Aorta (tissue), 5 donors: ENCODE results near the gene SRRM5. TPM values are rescaled to one million over a fixed set of nuclear protein-coding genes. Genes with fewer than 3 reads are reported as not detected.
"Not testable (repeated sequence)": the region's sequence is repeated elsewhere in the genome, so short reads cannot be mapped to it uniquely, and the experiment has no call there.

Experiments used
- ATAC-seq: fragments of 200-7000 bp; cut with Tn5 transposase; one replicate; pipeline ENCODE4 v1.9.1; 2022; ENCODE audit warnings: moderate library complexity; ENCODE audit not compliant: low FRiP score
- DNase-seq, 2 donors: peaks; one replicate each; pipeline ENCODE4 v3.0.0-alpha.2; 2020
- H3K27ac ChIP-seq, 2 donors: one replicate each; pipeline ENCODE4 v1.5.1; 2013; ENCODE audit warnings: low read length in 2 of 2, mild to moderate bottlenecking in 2 of 2, moderate library complexity in 2 of 2, control low read depth in 1 of 2, inconsistent platforms in 1 of 2, low read depth in 1 of 2
- H3K27me3 ChIP-seq, 2 donors: one replicate each; pipeline ENCODE4 v1.6.1; 2013; ENCODE audit warnings: control low read depth in 1 of 2, low read length in 1 of 2, mild to moderate bottlenecking in 1 of 2, moderate library complexity in 1 of 2; ENCODE audit not compliant: insufficient read depth in 2 of 2, control insufficient read depth in 1 of 2
- H3K36me3 ChIP-seq, 2 donors: one replicate each; pipeline ENCODE4 v1.6.1; 2013; ENCODE audit warnings: control low read depth in 1 of 2, low read length in 1 of 2, mild to moderate bottlenecking in 1 of 2; ENCODE audit not compliant: insufficient read depth in 2 of 2, control insufficient read depth in 1 of 2
- H3K4me1 ChIP-seq, 2 donors: one replicate each; pipeline ENCODE4 v1.6.1; 2013; ENCODE audit warnings: low read length in 2 of 2, control low read depth in 1 of 2, mild to moderate bottlenecking in 1 of 2, moderate library complexity in 1 of 2; ENCODE audit not compliant: insufficient read depth in 2 of 2, control insufficient read depth in 1 of 2
- H3K4me3 ChIP-seq, 2 donors: one replicate each; pipeline ENCODE4 v1.5.1; 2013; ENCODE audit warnings: low read length in 2 of 2, control low read depth in 1 of 2, mild to moderate bottlenecking in 1 of 2
- H3K9me3 ChIP-seq: one replicate; pipeline ENCODE4 v1.6.1; 2013; ENCODE audit warnings: mild to moderate bottlenecking, low read length; ENCODE audit not compliant: control insufficient read depth
- WGBS, 2 donors: extraction: QIAGEN DNeasy Blood & Tissue Kit; methylation state at CpG; one replicate each; pipeline ENCODE4 v1.1.7; 2013; 5-methylcytosine and 5-hydroxymethylcytosine counted together
- intact Hi-C, 2 donors: fragments of 100-400 bp; cut with DNase I; formaldehyde crosslinking; loops; one replicate each; pipeline versions ENCODE4 v1.14.2 to v1.15.0; 2022
- polyA plus RNA-seq, 2 donors: library from polyadenylated mRNA; stranded (reverse); fragments of 200-250 nt; gene quantifications; one replicate each; pipeline ENCODE4 v1.2.3, GENCODE V29; 2013
- total RNA-seq, 2 donors: library from RNA; stranded (reverse); fragmentation: NEBNext Ultra II Directional; extraction: Animal tissue kit (Norgen Biotek cat#: 25700); gene quantifications; one replicate each; pipeline ENCODE4 v1.2.1, GENCODE V29; 2021
- donor health status: healthy with polysubstance abuse.
- donor health status: Bipolar disorder and iron deficiency.
- donor health status: DM: no; HTN: no; CAD: no.
- donor health status: DM: no; HTN: no; CAD: no.
- donor health status: DM: yes; HTN: yes; CAD: no.

Gene SRRM5
- total and polyA plus RNA-seq, 4 donors, result 0.51 to 0.69 (median 0.52) TPM; not detected in 1

GRCh38 chr19:43587029-43587428 is 24.9 kb upstream of the SRRM5 start:
- H3K4me3 ChIP-seq, H3K27me3 ChIP-seq, H3K4me1 ChIP-seq, H3K9me3 ChIP-seq, intact Hi-C loops, H3K27ac ChIP-seq, DNase-seq, H3K36me3 ChIP-seq, ATAC-seq: not testable (repeated sequence)
- WGBS, 2 donors, result 92 to 100% methylated on average over 3 of the region's 3 CpGs

- no peak for DNase-seq
- no peak for ATAC-seq
- intact Hi-C loops, result no loop called here
These were observed 22.6 kb upstream of the SRRM5 start for GRCh38 chr19:43589277-43589676.

GRCh38 chr19:43589678-43590077 is 22.2 kb upstream of the SRRM5 start:
- Histone ChIP-seq H3K27me3 (no peaks in the 10 kb centered on the region), H3K36me3 (peaks cover 0 to 5% of the 10 kb centered on the region in 2 donors), H3K4me1 (no peaks in the 10 kb centered on the region), H3K9me3 (no peaks in the 10 kb centered on the region), H3K4me3 (no peak overlapping the region), H3K27ac (no peak overlapping the region)
- intact Hi-C loops, result loop anchor here in 1 of 2 donors (5.0 kb wide), 1 partner anchor 52 kb away; no protein-coding TSS in a partner anchor
- 86 to 90% methylated on average over 6 of the region's 6 CpGs for WGBS, 2 donors
- ATAC-seq (no peak), DNase-seq (no peak)

More at GRCh38 chr19:43589277-43589676, 22.6 kb upstream of the SRRM5 start:
- Histone ChIP-seq H3K27me3 (no peaks in the 10 kb centered on the region), H3K36me3 (peaks cover 0 to 5% of the 10 kb centered on the region in 2 donors), H3K4me1 (no peaks in the 10 kb centered on the region), H3K27ac (no peak overlapping the region), H3K4me3 (no peak overlapping the region), H3K9me3 (no peaks in the 10 kb centered on the region)
- 80 to 82% methylated on average over 5 of the region's 5 CpGs for WGBS, 2 donors

- Histone ChIP-seq H3K4me1 (peaks cover 0 to 2% of the 10 kb centered on the region in 2 donors), H3K4me3 (no peak overlapping the region), H3K9me3 (no peaks in the 10 kb centered on the region), H3K27me3 (no peaks in the 10 kb centered on the region), H3K36me3 (peaks cover 0 to 5% of the 10 kb centered on the region in 2 donors), H3K27ac (no peak overlapping the region)
- DNase-seq (peak in 1 of 2 donors; percentile 76), ATAC-seq (no peak)
- 95% methylated on average over 58 to 63 of the region's 63 CpGs for WGBS, 2 donors
- intact Hi-C loops, result loop anchor here in 1 of 2 donors (5.0 kb wide), 1 partner anchor 55 kb away; no protein-coding TSS in a partner anchor
These were observed 19.8 kb upstream of the SRRM5 start for GRCh38 chr19:43591904-43592772.

- no peaks in the 10 kb centered on the region for H3K9me3 ChIP-seq
- WGBS, 2 donors, result 94% methylated on average over 36 to 37 of the region's 37 CpGs
- DNase-seq (no peak), ATAC-seq (no peak)
- intact Hi-C loops, result loop anchor here in 1 of 2 donors (5.0 kb wide), 1 partner anchor 56 kb away; no protein-coding TSS in a partner anchor
- no peak overlapping the region for H3K27ac ChIP-seq
- H3K4me3 ChIP-seq, result no peak overlapping the region
- no peaks in the 10 kb centered on the region for H3K27me3 ChIP-seq
- H3K36me3 ChIP-seq, result peaks cover 0 to 5% of the 10 kb centered on the region in 2 donors
- peaks cover 0 to 5% of the 10 kb centered on the region in 2 donors for H3K4me1 ChIP-seq
These were observed 19.0 kb upstream of the SRRM5 start for GRCh38 chr19:43592800-43593350.

DNA sequence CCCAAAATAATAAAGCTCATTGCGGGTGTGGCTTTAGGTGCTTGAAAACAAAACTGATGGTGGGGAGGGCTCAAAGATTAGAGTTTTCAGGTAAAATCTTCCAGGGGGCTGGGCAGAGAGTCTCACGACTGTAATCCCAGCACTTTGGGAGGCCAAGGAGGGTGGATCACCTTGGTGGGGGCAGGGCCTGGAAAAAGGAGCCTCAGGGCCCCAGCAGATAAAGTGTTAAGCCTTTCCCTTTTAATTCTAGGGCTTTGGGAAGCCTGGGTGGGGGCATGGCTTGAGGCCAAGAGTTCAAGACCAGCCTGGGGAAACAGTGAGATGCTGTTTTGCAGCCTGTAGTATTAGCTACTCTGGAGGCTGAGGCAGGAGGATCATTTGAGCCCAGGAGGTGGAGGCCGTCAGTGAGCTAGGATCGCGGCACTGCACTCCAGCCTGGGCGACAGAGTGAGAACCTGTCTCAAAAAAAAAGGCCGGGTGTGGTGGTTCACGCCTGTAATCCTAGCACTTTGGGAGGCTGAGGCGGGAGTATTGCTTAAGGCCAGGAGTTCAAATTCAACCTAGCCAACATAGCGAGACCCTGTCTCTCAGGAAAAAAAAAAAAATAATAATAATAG is 17.7 kb upstream of the SRRM5 start:
- Histone ChIP-seq H3K36me3 (peaks cover 0 to 8% of the 10 kb centered on the region in 2 donors), H3K4me3 (peak overlapping the region in 1 of 2 donors; percentile 74), H3K4me1 (peaks cover 0 to 5% of the 10 kb centered on the region in 2 donors), H3K9me3 (no peaks in the 10 kb centered on the region), H3K27me3 (no peaks in the 10 kb centered on the region), H3K27ac (no peak overlapping the region)
- DNase-seq (no peak), ATAC-seq (no peak)
- intact Hi-C loops, result loop anchor here in 1 of 2 donors (5.0 kb wide), 1 partner anchor 57 kb away; no protein-coding TSS in a partner anchor
- 84 to 86% methylated on average over 10 of the region's 10 CpGs for WGBS, 2 donors

DNA sequence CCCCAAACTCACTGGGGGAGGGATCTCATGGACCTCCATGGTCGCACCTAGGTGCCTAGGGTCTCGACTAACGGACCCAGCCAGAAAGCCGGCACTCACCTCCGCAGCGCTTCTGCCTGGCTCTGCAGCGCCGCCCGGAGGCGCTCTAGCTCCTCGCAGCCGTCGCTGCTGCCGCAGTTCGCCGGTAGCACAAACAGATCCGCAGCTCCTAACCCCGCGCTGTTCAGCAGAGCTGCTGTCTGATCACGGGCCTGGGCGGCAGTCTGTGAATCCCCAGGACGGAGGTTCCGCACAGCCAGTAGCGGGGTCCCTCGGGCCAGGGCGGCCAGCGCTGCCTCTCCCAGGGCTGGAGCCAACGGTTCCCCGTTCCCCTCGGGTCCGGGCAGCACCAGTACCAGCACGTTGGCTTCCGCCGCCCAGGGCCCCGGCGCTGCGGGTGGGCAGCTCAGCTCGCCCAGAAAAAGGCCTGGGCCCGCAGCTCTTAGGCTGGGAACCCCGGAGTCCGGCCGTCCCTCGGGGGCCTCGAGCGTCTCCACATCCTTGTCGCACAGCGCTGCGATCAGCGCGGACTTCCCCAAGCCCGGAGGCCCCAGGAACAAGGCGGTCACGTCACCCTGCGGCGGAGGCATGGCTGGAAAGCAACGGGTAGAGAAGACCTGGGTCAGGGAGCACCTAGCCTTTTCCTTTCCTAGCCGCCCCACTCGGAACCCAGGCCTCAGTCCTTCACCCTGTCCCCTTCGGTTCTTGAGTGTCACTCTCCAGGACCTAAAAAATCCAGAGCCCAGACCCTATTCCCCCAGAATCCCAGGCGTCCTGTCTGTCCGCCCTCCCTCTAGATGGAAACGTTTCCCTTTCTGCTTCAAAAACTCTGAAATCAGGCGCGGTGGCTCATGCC is 16.9 kb upstream of the SRRM5 start:
- Histone ChIP-seq H3K27ac (peak overlapping the region in 1 of 2 donors; percentile 50), H3K4me1 (peaks cover 0 to 5% of the 10 kb centered on the region in 2 donors), H3K36me3 (peaks cover 0 to 10% of the 10 kb centered on the region in 2 donors)

GRCh38 chr19:43595605-43595998 is 16.3 kb upstream of the SRRM5 start:
- ATAC-seq (peak; percentile 26), DNase-seq (no peak)
- H3K27me3 ChIP-seq, result no peaks in the 10 kb centered on the region
- peak overlapping the region in 1 of 2 donors; percentile 50 for H3K27ac ChIP-seq
- peaks cover 0 to 10% of the 10 kb centered on the region in 2 donors for H3K36me3 ChIP-seq
- 1% methylated on average over 18 of the region's 18 CpGs for WGBS, 2 donors
- no peaks in the 10 kb centered on the region for H3K9me3 ChIP-seq
- H3K4me1 ChIP-seq, result peaks cover 0 to 5% of the 10 kb centered on the region in 2 donors
- intact Hi-C loops, result no loop called here
- H3K4me3 ChIP-seq, result peak overlapping the region; percentile 15 to 74

More for the DNA sequence above, 16.9 kb upstream of the SRRM5 start:
- ATAC-seq (peak; percentile 13), DNase-seq (peak; percentile 78 to 82)
- Histone ChIP-seq H3K4me3 (peak overlapping the region; percentile 15 to 74), H3K27me3 (no peaks in the 10 kb centered on the region), H3K9me3 (no peaks in the 10 kb centered on the region)
- intact Hi-C loops, result loop anchor here in 1 of 2 donors (5.0 kb wide), 1 partner anchor 58 kb away; no protein-coding TSS in a partner anchor
- WGBS, 2 donors, result 1% methylated on average over 63 to 64 of the region's 64 CpGs
